ENCODE data around the gene HYI. TPM values are rescaled to one million over a fixed set of nuclear protein-coding genes. Genes with fewer than 3 reads are reported as not detected.

Gene HYI
- total RNA-seq, 3 donors from 2014 or later (not counting 1 experiment from before 2014, with no cell fraction given): 7.0 to 14.2 (median 8.6) TPM

DNA sequence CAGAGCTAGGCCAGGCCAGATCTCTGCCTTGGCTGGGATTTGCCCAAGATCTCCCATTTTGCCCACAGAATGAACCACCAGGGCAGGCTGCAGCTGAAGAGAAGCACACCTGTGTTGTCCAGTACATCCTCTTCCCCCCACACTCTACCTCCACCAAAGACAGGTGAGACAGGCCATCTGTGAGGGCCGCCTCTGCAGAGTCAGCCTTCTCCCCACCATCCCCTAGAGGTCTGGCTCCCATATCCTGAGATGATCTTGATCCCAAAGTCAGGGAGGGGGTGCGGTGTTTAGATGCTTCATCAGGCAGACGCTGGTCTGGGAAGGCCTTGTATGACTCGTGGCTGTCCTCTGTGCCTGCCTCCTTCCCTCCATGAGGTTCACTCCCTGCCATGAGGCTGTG is 28.7 kb downstream of the HYI start:
- Mint-ChIP-seq H3K27me3 (ENCODE audit: low read depth in 2 of 2) (no peaks in the 10 kb centered on the region), H3K27ac (peak overlapping the region in 1 of 2 donors; percentile 82), H3K36me3 (peaks cover 8% of the 10 kb centered on the region), H3K4me1 (peaks cover 15 to 16% of the 10 kb centered on the region in 2 donors), H3K4me3 (no peak overlapping the region), H3K9me3 (peaks cover 5 to 8% of the 10 kb centered on the region in 2 donors)
- Histone ChIP-seq H3K36me3 (ENCODE audit: control insufficient read depth, insufficient read depth, low read length) (peaks cover 86% of the 10 kb centered on the region), H3K4me3 (ENCODE audit: low read length) (no peak overlapping the region), H3K9me3 (ENCODE audit: control insufficient read depth, insufficient read depth, low read length) (peaks cover 9% of the 10 kb centered on the region), H3K27ac (ENCODE audit: low read length) (no peak overlapping the region), H3K27me3 (ENCODE audit: control insufficient read depth, insufficient read depth, low read length) (no peaks in the 10 kb centered on the region), H3K4me1 (ENCODE audit: control insufficient read depth, insufficient read depth, low read length) (peaks cover 14% of the 10 kb centered on the region)
- WGBS (ENCODE audit: insufficient coverage): 88% methylated on average over 4 of the region's 4 CpGs
- no peak for DNase-seq
- TF ChIP-seq, protein P1, sequence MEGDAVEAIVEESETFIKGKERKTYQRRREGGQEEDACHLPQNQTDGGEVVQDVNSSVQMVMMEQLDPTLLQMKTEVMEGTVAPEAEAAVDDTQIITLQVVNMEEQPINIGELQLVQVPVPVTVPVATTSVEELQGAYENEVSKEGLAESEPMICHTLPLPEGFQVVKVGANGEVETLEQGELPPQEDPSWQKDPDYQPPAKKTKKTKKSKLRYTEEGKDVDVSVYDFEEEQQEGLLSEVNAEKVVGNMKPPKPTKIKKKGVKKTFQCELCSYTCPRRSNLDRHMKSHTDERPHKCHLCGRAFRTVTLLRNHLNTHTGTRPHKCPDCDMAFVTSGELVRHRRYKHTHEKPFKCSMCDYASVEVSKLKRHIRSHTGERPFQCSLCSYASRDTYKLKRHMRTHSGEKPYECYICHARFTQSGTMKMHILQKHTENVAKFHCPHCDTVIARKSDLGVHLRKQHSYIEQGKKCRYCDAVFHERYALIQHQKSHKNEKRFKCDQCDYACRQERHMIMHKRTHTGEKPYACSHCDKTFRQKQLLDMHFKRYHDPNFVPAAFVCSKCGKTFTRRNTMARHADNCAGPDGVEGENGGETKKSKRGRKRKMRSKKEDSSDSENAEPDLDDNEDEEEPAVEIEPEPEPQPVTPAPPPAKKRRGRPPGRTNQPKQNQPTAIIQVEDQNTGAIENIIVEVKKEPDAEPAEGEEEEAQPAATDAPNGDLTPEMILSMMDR (IDR thresholded peaks at IDR 0.05): no peak
- no peak for ATAC-seq
- intact Hi-C loops (cut with micrococcal nuclease): no loop called here

DNA sequence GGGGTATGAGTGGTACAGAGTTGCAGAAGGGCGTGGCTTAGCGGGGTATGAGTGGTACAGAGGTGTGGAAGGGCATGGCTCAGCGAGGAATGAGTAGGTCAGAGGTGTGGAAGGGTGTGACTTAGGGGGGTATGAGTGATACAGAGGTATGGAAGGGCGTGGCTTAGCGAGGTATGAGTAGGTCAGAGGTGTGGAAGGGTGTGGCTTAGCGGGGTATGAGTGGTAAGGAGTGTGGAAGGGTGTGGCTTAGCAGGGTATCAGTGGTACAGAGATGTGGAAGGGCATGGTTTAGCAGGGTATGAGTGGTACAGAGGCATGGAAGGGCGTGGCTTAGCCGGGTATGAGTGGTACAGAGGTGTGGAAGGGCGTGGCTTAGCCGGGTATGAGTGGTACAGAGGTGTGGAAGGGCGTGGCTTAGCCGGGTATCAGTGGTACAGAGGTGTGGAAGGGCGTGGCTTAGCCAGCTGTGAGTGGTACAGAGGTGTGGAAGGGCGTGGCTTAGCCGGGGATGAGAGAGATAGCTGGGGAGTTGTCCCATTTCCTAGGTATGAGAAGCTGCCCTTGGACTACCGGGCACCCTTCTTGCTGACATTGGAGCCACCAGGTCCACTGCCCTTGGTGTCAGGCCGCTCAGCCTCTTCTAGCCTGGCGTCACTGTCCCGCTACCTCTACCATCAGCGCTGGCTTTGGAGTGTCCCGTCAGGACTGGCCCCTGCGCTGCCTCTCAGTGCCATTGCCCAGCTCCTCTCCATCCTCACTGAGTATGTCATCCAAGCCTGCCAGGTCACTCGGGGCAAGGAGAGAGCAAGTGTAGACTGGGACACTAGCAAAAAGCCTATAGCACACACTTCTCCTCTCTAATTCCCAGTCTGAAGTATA is 29.8 kb downstream of the HYI start:
- Mint-ChIP-seq H3K4me3 (no peak overlapping the region), H3K27ac (peak overlapping the region; percentile 81 to 82), H3K36me3 (peaks cover 8% of the 10 kb centered on the region), H3K27me3 (ENCODE audit: low read depth in 2 of 2) (no peaks in the 10 kb centered on the region), H3K9me3 (peaks cover 5 to 8% of the 10 kb centered on the region in 2 donors), H3K4me1 (peaks cover 15 to 16% of the 10 kb centered on the region in 2 donors)
- intact Hi-C loops (cut with micrococcal nuclease): no loop called here
- ATAC-seq (peak in 2 of 3 donors; percentile 12 to 34), DNase-seq (no peak)
- WGBS (ENCODE audit: insufficient coverage): 90% methylated on average over 23 of the region's 23 CpGs
- Histone ChIP-seq H3K4me3 (ENCODE audit: low read length) (no peak overlapping the region), H3K27me3 (ENCODE audit: control insufficient read depth, insufficient read depth, low read length) (no peaks in the 10 kb centered on the region), H3K27ac (ENCODE audit: low read length) (peak overlapping the region; percentile 48), H3K4me1 (ENCODE audit: control insufficient read depth, insufficient read depth, low read length) (peaks cover 14% of the 10 kb centered on the region), H3K9me3 (ENCODE audit: control insufficient read depth, insufficient read depth, low read length) (peaks cover 9% of the 10 kb centered on the region), H3K36me3 (ENCODE audit: control insufficient read depth, insufficient read depth, low read length) (peaks cover 86% of the 10 kb centered on the region)
- TF ChIP-seq, protein P1 (IDR thresholded peaks at IDR 0.05): no peak

DNA sequence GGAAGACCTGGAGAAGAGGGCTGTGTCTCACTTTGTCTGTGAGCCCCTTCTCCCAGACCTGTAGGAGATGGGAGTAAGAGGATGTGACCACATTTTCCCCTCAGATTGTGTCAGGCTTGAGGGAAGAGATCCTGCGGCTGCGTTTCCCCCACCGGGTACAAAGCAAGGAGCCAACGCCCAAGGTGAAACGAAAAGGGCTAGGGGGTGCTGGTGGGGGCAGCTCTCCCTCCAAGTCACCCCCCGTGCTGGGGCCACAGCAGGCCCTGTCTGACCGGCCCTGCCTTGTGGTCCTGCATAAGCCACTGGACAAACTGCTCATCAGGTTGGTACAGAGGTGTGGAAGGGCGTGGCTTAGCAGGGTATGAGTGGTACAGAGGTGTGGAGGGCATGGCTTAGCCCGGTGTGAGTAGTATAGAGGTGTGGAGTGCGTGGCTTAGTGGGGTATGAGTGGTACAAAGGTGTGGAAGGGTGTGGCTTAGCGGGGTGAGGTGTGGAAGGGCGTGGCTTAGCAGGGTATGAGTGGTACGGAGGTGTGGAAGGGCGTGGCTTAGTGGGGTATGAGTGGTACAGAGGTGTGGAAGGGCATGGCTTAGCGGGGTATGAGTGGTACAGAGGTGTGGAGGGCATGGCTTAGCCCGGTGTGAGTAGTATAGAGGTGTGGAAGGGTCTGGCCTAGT is 30.6 kb downstream of the HYI start:
- Mint-ChIP-seq H3K27me3 (ENCODE audit: low read depth in 2 of 2) (no peaks in the 10 kb centered on the region), H3K36me3 (peaks cover 8% of the 10 kb centered on the region), H3K4me1 (peaks cover 15 to 16% of the 10 kb centered on the region in 2 donors), H3K27ac (peak overlapping the region; percentile 81 to 82), H3K4me3 (no peak overlapping the region), H3K9me3 (peaks cover 5 to 8% of the 10 kb centered on the region in 2 donors)
- Histone ChIP-seq H3K36me3 (ENCODE audit: control insufficient read depth, insufficient read depth, low read length) (peaks cover 86% of the 10 kb centered on the region), H3K4me1 (ENCODE audit: control insufficient read depth, insufficient read depth, low read length) (peaks cover 14% of the 10 kb centered on the region), H3K9me3 (ENCODE audit: control insufficient read depth, insufficient read depth, low read length) (peaks cover 9% of the 10 kb centered on the region), H3K27ac (ENCODE audit: low read length) (peak overlapping the region; percentile 48), H3K4me3 (ENCODE audit: low read length) (no peak overlapping the region), H3K27me3 (ENCODE audit: control insufficient read depth, insufficient read depth, low read length) (no peaks in the 10 kb centered on the region)
- ATAC-seq: peak in 2 of 3 donors; percentile 21 to 52
- WGBS (ENCODE audit: insufficient coverage): 88% methylated on average over 16 of the region's 16 CpGs
- DNase-seq: no peak
- TF ChIP-seq, protein P1 (IDR thresholded peaks at IDR 0.05): no peak
- intact Hi-C loops (cut with micrococcal nuclease): no loop called here

All from natural killer cell (primary cell).